CD4-positive, alpha-beta T cell treated with Interferon gamma for 1 hour (primary cell): ENCODE results near the gene SOCS6.
"Not testable (repeated sequence)": the region's sequence is repeated elsewhere in the genome, so short reads cannot be mapped to it uniquely, and the experiment has no call there.

Source experiments
- DNase-seq: peaks from one replicate; pipeline ENCODE4 v3.0.0-alpha.2; 2020

Gene SOCS6

GRCh38 chr18:70324897-70325296, 36.1 kb downstream of the SOCS6 start:
- DNase-seq, result no peak

DNA sequence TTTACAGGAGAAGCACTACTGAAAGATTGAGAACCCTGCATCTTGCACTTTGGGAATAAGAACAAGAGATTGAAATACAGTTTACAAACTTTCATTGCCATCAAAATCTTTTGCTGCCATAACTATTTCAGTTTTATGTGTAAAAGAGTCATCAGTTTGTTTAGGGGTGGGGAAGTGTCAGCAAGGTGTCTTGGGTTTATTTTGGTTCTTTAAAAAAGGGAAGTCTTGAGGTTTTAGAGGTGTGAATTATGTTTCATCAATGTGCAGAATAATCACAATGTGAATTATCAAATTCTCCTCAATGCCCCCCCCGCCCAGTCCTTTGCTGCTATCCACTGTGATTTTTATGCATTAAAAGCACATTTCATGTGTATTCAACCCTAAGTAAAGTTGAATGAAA, 37.4 kb downstream of the SOCS6 start:
- no peak for DNase-seq

GRCh38 chr18:70328169-70328568, 39.3 kb downstream of the SOCS6 start:
- DNase-seq, result no peak

- no peak for DNase-seq
These were observed 40.2 kb downstream of the SOCS6 start for GRCh38 chr18:70329071-70329470.

DNA sequence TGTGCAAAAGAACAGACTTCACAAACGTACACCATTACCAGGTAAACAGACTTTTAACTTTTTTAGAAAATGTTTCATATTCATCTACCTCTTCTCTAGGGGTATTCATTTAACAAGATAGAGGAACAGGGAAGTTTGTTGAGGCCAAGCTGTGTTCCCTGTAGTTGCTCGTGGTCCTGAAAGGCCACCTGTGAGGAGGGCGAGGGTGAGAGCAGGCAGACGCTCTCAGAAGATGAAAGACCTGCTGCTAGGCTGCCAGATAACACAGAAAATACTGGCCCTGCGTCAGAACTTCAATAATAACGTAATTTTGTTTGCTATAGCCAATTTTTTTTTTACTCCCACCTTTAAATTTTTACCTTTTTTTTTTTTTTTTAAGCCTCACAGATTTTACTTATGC, 42.0 kb downstream of the SOCS6 start:
- DNase-seq, result no peak

DNA sequence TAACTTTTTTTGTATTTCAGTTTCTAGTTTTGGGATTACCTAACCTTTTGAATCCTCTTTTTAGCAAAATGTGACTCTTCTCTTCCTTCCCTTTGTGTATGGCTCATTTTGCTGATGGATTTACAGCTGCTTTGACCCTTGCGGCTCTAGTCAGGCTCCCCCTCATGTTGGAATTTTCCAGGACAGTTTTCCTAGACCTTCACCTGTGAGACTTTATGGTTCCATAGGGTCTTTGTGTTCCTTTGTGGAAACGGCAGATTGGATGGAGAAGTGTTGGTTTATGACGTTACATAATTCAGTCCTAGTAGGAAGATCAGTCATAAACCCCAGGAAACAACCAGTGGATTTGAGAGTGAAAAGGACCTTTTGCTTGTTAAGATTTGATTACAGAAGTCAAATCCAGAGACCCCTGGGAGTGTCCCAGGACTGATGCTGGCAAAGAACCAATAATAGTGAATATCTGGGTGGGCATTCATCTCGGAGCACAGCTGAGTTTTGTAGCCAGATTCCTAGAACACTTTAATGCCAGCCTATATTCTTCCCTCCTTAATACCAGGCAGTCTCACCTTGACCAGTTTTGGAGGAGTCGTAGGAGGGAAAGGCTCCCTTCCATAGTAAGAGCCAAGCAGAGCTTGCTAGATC, 42.7 kb downstream of the SOCS6 start:
- no peak for DNase-seq

GRCh38 chr18:70332694-70333093, 43.8 kb downstream of the SOCS6 start:
- DNase-seq, result no peak

DNA sequence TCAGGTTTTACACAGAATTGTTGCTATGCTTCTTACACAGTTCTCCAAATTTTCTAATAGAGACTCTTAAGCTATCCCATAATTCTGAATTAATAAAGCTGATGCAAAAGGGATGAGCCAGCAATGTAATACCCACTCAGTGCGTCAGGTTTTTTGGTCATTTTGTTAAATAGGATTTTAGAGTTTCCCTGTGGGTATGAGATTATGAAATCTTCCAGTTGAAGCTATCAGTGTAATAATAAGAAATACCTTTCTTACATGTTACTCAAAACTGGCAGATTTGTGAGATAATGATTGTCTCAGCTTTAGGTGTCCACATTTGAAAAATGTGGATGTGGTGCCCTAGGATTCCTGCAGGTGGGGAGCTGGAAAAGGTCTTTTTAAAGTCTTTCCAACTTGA, 44.5 kb downstream of the SOCS6 start:
- no peak for DNase-seq

- no peak for DNase-seq
These were observed 44.9 kb downstream of the SOCS6 start for GRCh38 chr18:70333757-70334156.

GRCh38 chr18:70334264-70334663, 45.4 kb downstream of the SOCS6 start:
- DNase-seq, result no peak

DNA sequence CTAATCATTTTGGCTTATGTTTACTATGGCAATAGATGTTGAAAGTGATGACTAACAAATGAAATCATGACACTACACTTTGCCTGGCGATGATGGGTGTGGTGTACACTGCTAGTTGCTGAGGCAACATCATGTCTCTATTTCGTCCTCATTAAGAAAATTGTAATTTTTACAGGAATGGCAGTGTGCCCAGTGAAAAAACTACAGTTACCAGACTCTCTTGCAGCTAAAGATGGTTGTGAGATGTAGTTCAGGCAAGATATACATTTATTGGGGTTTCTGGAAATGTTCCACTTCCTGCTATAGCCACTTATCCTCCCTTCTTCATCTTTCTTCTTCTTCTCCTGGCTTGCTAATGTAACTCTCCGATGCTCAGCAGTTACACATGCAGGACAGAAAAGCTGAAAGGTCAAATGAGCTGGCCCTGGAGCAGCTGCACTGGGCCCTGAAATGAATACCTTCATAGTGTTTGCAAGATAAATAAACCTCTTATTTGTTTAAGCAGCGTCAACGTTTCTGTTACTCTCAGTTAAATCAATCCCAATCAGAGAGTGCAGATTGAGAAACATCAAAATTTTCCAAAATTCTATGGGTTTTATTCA, 46.0 kb downstream of the SOCS6 start:
- DNase-seq, result no peak

GRCh38 chr18:70335892-70336726, 47.3 kb downstream of the SOCS6 start:
- DNase-seq, result no peak

DNA sequence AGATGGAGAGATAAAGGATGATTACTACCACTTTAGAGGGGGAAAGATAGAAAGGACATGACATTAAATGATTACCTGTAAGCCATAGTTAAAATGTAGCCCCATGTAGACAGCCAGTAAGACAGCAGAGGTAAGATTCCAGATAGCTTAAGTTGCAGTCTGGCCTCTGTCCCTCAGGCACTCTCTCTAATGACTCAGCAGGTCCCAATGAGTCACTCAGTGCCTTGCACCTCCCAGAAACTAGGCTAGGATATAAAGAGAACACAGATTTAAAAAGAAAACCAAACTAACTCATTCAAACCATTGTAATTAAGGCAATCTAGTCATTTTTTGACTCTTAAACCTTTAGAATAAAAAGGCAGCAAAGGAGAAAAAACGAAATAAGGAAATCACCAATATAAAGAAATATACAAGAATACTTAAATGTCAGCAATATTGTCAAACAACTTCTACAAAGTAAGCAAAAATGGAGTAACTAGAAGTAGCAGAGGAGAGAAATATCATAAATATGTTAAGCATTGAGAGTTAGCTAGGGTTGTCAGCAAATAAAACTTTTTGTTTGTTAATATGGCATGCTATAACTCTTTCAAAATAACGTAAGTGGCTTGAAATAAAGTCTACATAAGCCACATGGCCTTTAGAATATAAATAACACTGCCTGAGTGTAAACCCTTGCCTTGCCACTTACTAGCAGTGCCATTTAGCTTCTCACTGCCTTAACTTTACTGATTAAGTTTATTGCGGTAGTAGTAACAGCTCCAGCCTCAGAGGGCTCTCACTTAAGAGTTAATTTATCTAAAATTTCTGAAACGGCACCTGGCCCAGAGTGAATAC, 48.5 kb downstream of the SOCS6 start:
- no peak for DNase-seq

DNA sequence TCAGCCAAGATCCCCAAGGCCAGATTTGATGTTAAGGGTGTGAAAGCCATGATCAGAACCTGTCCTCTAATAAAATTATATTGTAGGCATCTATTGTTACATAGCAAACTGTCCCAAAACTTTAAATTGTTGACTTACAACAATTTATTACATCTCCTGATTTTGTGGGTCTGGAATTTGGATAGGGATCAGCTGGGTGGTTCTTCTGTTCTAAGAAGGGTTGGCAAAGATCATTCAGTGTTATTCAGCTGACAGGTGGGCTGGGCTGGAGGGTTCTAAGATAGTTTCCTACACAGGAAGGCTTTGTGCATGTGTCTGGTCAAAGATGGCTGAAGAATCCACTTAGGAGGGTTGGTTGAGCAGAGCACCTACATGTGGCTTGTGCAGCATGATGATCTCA, 50.0 kb downstream of the SOCS6 start:
- no peak for DNase-seq

GRCh38 chr18:70339915-70340314, 51.1 kb downstream of the SOCS6 start:
- DNase-seq, result no peak

DNA sequence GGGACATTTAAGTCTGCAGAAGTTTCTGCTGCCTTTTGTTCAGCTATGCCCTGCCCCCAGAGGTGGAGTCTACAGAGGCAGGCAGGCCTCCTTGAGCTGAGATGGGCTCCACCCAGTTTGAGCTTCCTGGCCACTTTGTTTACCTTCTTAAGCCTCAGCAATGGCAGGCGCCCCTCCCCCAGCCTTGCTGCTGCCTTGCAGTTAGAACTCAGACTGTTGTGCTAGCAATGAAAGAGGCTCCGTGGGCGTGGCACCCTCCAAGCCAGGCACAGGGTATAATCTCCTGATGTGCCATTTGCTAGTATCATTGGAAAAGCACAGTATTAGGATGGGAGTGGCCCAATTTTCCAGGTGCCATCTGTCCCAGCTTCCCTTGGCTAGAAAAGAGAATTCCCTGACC, 59.6 kb downstream of the SOCS6 start:
- DNase-seq, result not testable (repeated sequence)

DNA sequence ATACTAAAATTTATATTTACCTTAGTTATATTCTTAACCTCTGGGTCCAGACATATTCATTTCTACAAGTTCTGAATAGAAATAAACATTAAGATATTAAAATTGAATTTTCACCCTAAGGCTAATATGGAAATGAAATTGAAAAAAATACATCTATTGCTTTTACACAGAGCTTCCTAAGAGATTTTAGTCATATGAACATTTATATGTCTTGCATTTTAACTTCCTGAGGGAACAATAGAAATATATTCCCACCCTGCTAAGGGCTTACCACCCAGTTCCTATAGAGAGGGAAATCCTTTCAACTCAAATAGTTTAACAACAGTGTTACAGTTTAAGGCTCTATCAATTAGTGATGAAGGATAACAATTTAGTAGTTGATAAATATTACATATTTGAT, 60.5 kb downstream of the SOCS6 start:
- DNase-seq, result no peak

- DNase-seq, result no peak
These were observed 65.2 kb downstream of the SOCS6 start for GRCh38 chr18:70354080-70354479.

- no peak for DNase-seq
These were observed 65.9 kb downstream of the SOCS6 start for GRCh38 chr18:70354771-70355170.

- DNase-seq, result no peak
These were observed 67.0 kb downstream of the SOCS6 start for GRCh38 chr18:70355620-70356385.

DNA sequence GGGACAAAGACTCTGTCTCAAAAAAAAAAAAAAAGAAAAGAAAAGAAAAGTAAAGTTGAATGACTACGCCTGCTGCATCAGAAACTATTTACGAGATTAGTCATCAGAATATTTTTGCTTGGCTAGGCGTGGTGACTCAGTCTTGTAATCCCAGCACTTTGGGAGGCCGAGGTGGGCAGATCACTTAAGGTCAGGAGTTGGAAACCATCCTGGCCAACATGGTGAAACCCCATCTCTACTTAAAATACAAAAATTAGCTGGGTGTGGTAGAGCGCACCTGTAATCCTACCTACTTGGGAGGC, 69.2 kb downstream of the SOCS6 start:
- not testable (repeated sequence) for DNase-seq

GRCh38 chr18:70359071-70359470, 70.2 kb downstream of the SOCS6 start:
- DNase-seq, result no peak

DNA sequence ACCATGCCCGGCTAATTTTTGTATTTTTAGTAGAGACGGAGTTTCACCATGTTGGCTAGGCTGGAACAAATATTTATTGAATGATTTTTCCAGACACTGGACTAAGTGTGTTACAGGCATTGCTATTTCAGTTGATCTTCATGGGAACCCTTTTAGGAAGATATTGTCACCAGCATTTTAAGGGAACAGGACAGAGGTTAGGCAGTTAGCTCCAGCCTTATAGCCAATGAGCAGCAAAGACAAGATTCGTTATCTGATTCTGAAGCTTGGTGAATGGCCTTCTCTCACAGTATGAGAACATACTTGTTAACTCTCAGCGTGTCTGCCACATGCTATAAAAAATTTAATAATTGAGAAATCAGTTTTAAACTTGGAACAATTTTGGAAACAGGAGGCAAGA, 73.4 kb downstream of the SOCS6 start:
- DNase-seq, result no peak
